GM21723 (cell line): ENCODE results near the gene RECQL.
"Not testable (repeated sequence)": the region's sequence is repeated elsewhere in the genome, so short reads cannot be mapped to it uniquely, and the experiment has no call there.

Experiments used
- ATAC-seq: cut with Tn5 transposase; IDR thresholded peaks from one replicate; pipeline ENCODE4 v1.9.1; 2021; ENCODE audit warnings: mild to moderate bottlenecking, moderate library complexity; ENCODE audit not compliant: unreplicated experiment

RECQL gene

DNA sequence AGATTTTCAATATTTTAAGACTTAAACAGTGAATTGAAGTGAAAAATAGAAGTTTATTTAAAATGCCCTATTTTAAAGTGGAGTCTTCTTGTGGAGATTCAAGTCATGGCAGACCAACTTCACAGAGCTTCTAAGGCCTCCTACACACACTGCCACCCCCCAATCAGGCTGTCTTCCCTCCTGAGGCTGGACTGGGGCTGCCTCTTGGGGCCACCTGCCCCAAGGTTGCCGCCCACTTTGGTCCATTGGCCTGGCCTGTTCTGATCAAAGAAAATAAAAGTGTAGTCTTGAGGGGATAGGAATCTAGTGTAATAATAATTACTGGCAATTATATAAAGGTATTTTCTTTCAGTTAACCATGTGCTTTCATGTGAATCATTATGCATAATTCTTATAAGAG, 1.4 kb upstream of the RECQL start:
- ATAC-seq = no peak

DNA sequence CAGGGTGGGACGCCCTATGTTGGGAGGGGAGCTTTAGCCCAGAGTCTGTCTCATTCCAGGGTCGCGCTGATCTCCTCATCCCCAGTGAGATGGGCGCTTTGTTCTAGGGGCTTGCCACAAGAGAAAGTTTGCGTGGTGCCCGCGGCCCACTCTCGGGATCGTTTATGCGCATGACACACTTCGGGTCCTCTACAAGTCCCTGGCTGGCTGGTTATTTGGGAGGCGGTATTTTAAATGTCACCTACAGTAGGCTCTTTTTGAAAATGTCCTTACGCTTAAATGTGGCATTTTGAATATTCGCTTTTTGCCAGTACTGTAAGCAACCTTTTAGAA, 695 bp upstream of the RECQL start:
- ATAC-seq = peak; percentile 2

DNA sequence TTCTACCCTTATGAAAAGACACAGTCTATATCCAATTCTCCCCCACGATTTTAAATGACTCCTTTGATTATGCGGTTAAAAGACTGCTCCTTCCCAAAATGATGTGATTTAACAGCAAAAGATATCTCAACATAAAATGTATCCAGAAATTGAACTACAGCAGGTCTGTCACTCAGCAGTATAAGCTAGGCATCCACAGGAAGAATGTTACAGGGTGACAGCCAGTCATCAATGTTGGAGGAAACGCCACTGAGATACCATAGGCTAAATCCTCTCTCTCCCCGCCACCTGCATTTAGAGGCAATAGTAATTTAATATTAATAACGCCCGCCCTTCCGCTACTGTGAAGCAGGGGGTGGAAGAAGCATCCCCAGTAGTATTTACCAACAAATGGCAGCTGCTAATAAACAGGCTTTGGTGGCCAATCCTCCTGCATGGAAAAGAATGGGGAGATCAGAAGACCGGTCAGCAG, 613 bp downstream of the RECQL start:
- no peak for ATAC-seq

DNA sequence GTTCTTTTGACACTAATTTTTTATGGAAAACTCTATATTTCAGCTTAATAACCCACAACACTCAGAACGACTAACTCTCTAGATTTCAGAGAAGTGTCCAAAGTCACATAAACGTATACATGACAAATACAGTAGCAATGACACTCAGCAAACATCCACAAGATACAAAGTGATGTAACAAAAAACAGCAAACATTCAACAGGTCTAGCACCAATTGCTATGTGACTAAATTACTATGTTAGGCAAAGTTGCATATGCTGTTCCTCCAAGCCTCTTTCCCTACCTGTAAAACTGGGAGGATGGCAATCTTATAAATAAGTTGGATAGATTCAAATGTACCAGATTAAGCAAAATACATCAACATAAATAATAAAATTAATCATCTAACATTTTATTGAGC, 1.7 kb downstream of the RECQL start:
- no peak for ATAC-seq

DNA sequence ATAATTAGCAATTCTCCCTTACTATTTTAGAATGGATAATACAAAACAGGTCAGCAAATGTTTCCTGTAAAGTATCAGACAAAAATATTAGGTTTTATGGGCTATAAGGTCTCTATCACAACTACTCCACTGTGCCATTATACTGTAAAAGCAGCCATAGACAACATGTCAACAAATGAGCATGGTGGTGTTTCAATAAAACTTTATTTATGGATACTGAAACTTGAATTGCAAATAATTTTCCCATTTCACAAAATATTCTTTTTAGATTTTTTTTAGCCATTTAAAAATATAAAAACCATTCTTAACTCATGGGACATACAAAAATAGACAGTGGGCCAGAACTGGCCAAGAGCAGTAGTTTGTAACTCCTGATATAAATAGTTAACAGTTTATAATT, 15.4 kb downstream of the RECQL start:
- ATAC-seq = no peak

DNA sequence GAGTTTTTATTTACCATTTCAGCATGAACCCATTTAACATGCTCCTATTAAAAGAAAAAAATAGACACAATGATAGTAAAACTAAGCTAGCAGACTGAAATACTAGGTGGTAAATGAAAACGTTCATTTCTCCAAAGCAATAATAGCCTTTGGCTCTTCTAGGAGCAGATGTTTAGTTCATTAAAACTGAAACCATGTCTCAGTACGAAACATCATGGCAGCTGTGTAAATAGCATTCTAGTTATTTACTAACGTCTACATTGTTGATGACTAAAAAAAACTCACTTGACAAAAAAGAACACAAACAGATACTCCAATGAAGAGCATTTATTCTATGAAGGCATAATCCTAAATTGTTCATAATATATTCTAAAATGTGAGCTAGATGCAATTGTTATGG, 17.9 kb downstream of the RECQL start:
- no peak for ATAC-seq

DNA sequence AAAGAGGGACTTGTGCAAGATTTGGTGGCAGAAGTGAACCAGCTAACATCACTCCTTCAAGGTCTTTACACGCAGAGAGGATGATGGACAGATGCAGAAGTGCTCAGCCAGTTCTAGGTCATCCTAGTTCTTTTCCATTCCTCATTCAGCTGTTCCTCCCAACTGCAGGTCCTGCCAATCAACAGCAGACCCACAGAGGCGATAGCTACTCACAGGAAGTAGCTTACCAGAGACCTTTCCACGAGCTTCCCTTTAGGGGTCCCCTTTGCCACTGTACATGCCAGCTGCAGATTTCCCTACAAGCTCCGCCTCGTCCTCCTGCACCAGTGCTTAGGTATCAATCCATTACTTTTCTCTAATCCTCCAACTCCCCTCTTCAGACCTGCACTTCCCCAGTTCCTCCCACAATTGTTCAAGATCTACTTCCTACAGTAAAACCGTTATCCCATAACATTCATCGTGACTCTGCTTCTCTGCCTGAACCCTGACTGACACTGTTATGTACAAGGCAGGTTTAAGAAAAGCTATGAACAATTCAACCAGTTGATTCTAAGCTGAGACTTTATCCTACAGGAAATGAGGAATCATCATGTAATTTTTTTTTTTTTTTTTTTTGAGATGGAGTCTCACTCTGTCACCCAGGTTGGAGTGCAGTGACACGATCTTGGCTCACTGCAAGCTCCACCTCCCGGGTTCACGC, 22.5 kb downstream of the RECQL start:
- ATAC-seq = no peak

DNA sequence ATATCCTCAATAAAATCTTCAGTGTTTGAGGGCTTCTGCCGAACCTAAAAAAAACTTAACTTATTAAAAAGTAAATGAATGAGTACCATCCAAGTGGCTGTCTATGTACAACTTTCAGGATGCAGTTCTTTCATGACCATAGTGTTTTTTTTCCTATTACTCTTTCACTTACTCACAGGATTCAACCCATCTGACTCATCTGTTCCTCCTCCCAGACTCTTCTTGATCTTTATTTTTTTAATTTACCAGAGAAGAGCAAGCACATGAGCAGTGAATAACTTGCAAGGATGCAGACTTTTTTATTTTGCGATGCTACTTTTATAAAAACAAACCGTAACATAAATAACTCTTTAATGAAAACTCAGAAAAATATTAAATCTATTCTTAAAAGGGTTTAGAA, 24.5 kb downstream of the RECQL start:
- no peak for ATAC-seq

DNA sequence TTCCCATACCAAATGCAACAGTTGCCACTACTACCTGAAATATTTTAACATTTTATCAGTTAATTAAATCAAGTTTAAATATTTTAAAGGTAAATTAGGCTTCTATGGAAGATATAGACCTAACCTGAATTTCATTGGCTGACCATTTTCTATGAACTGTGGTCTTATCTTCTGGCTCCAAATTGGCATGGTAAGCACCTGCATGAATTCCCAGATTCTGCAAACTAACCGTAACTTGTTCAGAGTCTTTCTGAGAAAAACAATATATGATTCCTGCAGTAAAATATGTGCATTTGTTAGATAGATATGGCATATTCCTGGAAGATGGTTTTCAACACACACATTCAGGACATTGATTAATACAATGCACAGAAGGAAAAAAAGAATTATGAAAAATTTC, 25.9 kb downstream of the RECQL start:
- ATAC-seq = no peak

DNA sequence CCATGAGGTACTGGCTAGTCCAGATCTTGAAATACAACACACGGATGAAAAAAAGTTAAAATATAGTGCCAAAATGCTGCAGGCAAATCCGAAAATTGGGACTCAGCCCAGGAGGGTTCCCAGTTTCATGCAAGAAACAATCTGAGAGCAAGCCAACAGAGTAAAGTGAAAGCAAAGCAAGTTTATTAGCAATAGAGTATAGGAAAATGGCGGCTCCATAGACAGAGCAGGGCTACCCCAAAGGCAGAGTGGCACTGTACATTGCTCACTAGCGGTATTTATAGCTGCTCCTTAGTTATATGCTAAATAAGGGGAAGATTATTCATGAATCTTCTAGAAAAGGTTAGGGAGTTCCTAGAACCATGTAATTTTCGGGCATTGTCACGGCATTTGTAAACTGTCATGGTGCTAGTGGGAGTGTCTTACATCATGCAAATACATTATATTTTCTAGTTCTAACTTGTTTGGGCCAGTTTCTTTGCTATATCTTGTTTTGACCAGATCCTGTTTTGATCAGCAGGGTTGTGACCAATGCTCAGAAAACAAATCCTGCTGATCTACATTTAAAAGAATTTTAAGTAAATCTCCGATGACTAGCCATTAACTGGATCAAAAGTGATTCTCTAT, 29.1 kb downstream of the RECQL start:
- no peak for ATAC-seq

DNA sequence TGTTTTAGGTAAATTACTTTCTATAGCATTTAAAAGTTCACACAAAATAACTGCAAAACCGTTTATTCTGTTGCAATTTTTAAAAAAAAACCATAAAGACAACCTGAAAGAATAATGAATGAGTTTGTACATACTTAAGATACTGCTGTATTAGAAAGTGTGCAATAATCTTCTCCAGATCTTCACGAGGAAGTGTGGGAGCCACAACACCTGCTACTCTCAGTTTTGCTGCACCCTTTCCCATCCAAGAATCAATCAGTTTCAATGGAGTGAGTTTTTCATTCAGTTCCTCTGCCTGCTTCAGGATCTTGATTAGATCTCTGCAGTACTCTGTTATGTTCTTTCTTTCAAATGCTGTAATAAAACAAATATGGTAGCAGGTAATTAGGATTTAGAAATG, 30.1 kb downstream of the RECQL start:
- ATAC-seq = no peak

DNA sequence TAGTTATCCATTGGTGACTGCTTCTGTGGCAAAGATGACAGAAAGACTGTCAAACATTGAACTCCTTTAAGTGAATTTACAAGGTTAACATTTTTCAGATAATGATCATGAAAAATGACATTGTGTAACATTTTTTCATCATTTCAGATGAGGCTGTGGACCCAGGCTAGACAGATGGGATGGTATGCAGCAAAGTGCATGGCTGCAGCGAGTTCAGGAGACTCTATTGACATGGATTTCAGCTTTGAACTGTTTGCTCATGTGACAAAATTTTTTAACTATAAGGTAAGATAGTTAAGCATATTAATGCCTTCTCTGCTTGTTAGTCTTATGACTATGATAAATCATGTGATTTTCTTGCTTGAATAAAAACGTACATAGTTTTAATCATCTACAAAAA, 34.1 kb downstream of the RECQL start:
- not testable (repeated sequence) for ATAC-seq

DNA sequence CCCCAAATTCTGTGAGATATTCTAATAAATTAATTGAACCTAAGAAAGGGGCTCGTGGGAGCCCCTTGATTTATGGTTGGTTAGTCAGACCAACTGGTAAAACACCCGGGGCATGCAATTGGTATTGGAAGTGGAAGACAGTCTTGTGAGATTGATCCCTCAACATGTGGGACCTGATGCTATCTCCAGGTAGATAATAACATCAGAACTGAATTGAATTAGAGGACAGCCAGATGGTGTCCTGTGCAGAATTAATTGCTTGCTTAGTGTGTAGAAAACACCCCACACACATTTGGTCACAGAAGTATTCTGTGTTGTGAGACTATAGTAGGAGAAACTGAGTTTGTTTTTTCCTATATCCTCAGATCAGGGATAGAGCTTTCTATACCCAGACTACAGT, 42.0 kb downstream of the RECQL start:
- ATAC-seq = no peak

DNA sequence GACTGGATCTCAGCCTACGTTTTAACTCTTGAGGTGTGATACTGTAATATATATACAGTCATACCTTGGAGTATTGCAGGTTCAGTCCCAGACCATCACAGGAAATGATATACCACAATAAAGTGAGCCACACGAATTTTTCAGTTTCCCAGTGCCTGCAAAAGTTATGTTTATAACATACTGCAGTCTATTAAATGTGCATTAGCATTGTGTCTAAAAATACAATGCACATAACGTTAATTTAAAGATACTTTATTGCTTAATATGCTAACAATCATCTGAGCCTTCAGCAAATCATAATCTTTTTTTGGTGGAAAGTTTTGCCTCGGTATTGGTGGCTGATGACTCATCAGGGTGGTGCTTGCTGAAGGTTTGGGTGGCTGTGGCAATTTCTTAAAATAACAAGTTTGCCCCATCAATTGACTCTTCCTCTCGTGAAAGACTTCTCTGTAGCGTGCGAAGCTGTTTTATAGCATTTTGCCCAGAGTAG, 45.1 kb downstream of the RECQL start:
- no peak for ATAC-seq

DNA sequence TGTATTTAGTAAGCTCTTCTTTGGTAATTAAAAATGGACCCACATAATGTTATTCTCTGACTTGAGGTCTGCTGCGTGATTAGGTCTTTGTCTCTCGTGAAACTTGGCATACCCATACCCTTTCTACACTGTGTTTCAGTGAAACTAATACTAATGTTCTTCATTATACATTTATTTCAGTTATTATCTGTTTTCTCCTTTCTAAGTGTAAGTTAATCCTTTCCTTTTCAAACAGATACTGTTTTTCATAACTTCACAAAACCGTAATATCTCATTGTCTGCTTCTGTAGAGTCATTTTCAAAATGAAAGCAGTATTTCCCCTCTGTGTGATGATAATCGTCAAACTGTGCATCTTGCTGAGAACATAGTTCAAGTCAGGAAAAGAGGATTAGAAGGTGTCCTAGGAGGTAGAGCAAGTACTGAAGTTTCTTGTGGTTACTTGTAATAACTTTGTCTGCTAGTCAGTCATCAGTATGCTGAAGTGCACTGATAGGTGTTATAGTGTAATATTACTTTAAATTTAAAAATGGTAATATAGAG, 48.1 kb downstream of the RECQL start:
- ATAC-seq = no peak

DNA sequence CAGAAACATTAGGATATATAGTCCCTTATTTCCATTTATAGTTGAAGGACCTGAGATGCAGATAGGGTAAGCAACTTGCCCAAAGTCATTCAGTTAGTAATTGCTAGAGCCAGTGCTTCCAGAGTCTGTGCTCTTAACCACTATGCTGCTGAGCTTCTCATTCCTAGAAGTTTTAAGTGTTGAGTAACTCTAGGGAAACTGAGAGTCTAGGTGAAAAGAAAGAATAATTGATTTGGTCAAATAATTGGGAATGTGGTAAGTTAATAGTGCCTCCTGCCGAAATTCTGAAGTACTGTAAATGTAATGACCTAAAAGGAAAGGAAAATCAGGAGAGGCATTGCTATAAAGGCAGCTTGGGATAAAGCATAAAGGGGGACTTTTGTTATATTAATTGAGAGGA, 49.9 kb downstream of the RECQL start:
- ATAC-seq = no peak

DNA sequence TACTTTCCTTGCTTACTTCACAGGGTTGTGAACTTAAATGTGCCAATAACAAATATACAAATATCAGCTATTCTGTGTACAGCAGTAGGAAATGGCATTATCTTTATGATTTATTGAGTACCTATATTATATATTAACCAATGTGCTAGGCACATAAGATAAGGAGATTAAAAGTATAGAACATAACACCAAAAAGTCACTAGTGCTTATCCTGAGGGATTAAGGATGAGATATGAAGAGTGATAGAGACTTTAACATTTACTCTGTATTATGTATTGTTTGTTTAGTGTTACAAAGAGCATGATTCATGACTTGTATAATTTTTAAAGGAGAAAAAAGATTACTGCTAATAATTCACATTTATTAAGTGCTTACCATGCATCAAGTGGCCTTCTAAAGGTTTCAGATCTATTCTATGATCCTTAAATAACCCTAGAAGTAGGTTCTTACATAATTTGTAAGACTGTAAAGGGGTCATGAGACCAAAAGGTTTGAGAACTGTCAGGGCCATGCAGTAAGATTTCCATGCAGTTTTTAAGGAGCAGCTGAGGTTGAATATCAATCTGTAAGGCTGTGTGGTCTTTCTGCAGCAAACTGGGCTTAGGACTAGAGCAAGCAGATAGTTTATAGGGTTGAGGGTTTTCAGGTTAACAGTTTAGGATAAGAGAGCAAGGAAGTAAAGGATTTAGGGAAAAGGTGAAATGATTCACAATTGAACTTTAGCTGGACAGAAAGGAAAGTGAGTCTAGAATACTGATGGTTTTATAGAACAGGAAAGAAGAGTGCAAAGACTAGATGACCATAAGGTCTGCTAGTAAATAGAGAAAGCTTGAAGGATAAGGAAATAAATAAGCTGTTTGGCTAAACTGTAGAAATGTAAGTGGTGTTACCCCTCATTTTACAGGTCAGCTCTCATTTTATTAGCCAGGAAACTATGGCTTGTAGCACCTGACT, 57.0 kb downstream of the RECQL start:
- ATAC-seq = no peak

DNA sequence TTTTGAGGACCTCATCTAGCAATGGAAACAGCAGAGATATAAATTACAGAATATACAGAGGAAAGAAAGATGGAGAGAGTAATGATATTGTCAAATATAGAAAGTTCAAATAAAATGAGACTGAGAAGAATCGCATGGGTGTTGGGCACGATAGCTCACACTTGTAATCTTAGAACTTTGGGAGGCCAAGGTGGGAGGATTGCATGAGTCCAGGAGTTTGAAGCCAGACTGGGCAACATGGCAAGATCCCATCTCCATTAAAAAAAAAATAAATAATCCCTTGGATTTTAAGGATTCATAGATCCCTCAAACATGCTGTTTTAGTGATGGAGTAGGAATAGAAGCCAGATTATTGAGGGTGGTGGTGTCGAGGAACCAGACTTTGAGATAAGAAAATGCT, 62.1 kb downstream of the RECQL start:
- no peak for ATAC-seq

DNA sequence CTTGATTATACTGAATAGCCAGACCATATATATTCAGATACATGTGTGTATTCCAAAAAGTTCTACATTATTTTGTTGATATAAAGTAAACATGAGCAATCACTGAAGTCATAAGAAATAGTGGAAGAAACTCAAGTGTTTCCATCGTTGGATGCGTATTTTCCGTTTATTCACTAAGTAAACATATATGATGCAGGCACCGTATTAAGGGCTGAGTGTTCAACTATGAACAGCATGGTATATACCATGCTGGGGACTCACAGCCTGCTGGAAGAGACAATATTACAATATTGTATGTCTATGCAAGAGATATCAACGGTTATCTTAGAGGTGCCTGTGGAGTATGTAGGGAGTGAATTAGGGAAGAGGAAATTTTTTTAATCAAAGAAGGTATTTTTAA, 62.8 kb downstream of the RECQL start:
- no peak for ATAC-seq

DNA sequence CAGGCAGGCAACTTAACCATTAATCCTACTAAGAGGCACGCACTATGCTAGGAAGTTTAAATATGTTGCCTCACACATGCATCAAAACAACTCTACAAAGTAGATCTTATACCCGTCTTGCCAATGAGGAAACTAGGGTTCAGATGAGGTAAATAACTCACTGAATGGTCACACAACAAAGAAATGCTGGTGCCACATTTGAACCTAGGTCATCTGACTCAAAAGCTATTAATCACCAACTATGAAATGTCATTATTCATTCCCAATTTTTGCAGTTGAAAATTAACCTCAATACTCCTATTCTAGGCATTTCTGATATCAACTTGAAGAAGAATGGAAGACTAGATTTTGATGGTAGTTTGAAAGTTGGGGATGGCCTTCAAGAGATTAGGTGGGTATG, 66.7 kb downstream of the RECQL start:
- ATAC-seq = no peak

DNA sequence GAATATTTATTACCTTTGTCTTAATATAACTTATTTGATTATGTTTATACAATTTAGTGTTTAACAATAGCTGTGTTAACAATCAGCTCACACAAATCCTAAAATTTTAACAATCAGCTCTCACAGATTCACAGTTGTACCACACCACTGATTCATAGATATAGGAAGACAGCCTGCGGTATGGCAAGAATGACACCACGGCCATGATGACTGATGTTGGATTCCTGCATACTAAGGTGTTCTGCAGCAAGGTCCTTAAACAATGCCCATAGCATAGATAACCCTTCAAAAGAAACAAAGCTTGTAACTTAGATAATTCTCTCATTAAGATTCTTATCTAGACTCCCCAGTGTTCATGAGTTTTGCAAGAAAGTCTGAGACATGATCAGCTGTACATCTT, 67.9 kb downstream of the RECQL start:
- no peak for ATAC-seq
